ENCODE results near the gene NINJ1.
"Not testable (repeated sequence)": the region's sequence is repeated elsewhere in the genome, so short reads cannot be mapped to it uniquely, and the experiment has no call there.

Gene NINJ1

GRCh38 chr9:93159601-93160471 is 25.8 kb upstream of the NINJ1 start:
- DNase-seq = peak; percentile 70

DNA sequence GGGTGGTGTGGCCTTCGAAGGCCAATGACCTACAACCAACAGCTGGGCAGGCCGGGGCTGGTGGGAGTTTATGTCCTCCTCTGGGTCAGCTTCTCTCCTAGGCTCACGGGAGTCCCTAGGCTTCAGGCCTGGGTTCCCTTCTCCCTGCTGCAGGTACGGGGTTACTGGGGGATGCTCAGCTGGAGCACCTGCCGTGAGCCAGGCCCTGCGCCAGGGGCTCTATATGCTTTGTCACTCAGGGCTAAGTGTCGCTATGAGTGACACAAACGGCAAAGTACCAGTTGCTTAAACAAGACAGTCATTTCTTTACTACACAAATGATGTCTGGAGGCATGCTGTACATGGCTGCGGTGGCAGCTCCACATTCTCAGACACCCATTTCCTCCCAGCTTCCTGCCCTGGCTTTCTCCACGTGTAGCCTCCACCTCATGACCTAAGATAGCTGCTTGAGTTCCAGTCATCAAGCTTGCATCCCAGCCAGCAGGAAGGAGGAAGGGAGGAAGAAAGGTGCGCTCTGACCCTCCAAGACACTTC is 22.5 kb upstream of the NINJ1 start:
- no peak for DNase-seq

DNA sequence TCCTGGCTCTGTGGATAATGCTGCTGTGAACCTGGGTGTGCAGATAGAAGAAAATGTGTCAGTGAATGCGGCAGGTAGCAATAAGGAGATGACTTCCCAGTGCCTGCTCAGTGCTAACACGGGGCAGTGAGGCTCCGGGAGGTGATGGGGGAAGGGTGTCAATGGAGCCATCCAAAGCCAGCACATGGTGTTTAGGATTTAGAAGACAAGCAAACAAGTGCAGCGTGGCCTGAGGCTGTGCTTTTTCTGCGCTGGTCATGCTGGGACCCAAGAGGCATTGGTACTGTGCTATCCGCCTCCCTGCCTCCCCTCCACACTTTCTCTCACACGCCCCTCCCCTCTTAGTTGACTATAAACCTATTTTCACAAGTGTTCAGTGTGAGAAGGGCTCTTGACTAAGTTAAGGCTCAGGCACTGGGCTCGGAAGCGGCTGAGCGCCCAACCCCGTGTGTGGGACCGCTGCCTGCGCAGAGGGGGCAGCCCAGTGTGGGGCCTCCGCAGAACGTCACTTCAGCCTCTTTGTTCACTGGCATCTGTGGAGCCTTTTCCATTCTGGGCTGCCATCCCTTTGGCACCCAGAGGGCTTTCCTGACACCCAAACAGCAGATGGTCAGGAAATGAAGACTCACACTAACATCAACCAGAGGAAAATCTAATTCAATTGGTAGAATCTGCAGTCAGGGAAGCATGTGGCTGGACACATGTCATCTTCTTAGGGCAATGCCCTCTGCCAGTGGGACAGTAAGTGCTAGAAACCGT is 21.8 kb upstream of the NINJ1 start:
- no peak for DNase-seq

DNA sequence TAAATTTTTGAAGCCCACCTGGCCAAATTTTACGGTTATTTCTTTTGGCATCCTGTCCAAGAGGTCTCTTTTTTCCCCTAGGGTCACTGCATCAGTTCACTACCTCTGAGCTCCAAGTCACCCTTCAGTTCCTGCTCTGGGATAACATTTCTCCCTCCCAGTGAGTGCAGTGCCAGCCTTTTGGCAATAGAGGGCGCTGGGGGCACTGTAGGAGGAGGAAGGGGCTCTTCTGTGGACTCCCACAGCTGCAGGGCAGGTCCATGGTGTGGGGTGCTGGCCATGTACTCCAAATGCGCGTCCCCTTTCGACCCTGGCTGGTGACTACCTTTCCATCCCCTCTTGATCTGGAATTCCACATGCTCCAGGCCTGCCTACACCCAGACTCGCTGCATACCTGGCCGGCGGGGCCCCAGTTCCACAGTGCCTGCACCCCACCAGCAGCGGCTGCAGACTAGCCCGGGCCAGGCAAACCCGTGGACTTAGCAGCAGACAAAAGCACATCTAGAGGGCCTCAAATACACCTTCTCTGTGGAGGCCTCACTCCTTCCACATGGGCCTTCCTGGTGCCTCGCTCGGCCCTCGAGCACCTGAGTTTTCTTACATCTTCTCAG is 20.3 kb upstream of the NINJ1 start:
- DNase-seq = peak; percentile 50

GRCh38 chr9:93151097-93151784 is 17.2 kb upstream of the NINJ1 start:
- DNase-seq = no peak

DNA sequence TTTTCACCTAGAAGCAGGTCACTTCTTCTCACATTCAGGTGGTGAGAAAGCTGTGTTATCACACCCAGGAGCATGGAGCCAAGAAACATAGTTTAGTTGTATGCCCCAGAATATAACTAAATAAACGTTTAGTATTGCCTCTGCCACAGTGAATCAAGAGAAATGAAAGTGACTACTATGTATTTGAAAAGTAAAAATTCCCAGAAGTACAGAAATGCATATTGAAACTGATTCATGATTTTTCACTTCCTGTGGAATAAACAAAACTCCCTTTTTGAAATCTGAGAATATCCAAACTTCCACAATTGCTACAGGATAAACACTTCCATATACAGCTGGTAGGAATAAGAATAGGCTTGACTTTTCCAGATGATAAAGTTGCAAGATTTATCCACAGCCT is 15.3 kb upstream of the NINJ1 start:
- DNase-seq = no peak

GRCh38 chr9:93148721-93149120 is 14.7 kb upstream of the NINJ1 start:
- no peak for DNase-seq

DNA sequence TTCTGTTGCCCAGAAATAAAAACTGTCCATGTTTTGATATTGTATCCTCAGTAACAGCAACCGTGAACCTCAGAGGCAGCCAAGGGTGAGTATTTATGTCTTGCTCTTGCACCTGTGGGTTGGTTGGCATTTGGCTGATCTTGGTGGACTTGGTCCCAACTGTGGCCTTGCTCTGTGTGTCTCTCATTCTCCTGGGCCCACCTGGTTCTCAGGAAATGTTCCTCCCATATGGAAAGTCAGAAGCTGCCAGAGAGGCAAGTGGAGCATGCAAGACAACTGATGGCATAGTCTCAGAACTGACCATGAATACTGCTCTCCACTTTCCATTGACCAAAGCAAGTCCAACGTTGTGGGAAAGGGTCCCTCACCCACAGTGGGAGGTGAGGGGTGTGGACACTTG is 13.6 kb upstream of the NINJ1 start:
- no peak for DNase-seq

DNA sequence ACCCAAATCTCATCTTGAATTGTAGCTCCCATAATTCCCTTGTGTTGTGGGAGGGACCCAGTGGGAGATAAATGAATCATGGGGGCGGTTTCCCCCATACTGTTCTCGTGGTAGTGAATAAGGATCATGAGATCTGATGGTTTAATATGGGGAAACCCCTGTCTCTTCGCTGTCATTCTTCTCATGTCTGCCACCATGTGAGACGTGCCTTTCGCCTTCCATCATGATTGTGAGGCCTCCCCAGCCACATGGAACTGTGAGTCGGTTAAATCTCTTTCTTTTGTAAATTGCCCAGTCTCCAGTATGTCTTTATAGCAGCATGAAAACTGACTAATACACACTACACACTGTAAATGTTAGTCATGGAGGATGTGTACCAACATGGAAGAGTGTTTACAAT is 12.6 kb upstream of the NINJ1 start:
- not testable (repeated sequence) for DNase-seq

DNA sequence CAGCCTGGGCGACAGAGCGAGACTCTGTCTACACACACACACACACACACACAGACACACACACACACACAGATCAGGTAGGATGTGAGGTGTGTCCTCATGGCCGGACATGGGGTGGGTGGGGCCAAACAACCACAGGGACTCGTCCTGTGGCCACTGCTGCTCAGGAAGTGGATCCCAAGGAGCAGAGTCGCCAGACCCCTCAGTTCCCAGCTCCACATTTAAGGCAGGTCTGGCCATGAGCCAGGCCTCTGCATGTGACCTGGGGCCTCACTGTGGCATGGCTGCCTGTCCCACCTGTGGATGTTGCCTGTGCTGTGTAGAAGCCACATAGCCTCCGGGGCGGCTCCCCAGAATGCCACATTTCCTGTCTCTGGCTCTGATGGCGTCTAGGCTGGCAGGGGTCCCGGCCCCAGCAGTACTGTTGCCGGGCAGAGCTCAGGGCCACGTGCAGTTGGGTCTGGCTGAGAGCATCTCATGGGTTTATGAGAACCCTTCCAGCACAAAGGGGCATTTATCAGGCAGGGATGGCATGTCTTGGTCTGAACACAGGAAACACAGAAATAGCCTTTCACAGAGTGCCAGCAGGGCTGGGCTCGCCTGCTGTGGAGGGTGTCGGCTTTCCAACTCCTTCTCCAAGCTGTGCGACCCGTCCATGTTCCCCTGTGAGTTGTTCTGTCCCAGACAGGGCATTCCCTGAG is 9.9 kb upstream of the NINJ1 start:
- DNase-seq = no peak

DNA sequence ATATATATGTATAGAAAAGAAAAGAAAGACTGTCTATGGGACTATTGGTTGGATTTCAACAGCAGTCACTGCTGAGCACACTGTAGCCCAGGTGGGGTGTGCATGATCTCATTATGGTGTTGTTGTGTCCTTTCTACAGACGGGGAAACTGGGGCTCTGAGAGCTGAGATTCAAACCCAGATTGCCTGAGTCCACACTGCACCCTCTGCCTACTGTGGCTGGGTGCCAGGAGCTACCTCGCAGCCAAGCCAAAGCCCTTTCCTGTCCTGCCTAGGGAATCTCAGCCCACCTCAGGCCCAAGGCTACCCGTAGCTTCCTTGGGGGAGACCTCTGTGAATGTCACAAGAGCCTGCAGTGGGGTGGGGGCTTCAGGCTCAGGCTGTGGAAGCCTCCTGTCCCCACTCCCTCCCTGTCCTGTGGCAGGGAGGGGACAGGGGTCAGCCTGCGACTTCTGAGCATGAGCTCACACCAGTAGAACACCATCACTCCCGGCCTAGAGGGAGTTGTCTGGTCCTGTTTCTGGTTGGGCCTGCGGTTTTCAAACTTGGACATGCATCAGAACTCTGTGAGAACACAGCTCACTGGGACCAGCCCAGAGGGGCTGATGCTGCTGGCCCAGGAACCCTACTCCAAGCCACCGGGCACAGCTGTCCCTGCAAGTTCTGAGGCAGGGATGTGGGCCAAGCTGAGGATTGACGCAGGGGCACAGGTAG is 7.9 kb upstream of the NINJ1 start:
- DNase-seq = no peak

- no peak for DNase-seq
Measured at GRCh38 chr9:93139365-93140182, 5.5 kb upstream of the NINJ1 start.

- no peak for DNase-seq
Measured at GRCh38 chr9:93138171-93138764, 4.2 kb upstream of the NINJ1 start.

GRCh38 chr9:93137362-93137761 is 3.3 kb upstream of the NINJ1 start:
- DNase-seq = no peak

GRCh38 chr9:93136011-93136440 is 2.0 kb upstream of the NINJ1 start:
- no peak for DNase-seq

- no peak for DNase-seq
Measured at GRCh38 chr9:93134740-93135444, 841 bp upstream of the NINJ1 start.

DNA sequence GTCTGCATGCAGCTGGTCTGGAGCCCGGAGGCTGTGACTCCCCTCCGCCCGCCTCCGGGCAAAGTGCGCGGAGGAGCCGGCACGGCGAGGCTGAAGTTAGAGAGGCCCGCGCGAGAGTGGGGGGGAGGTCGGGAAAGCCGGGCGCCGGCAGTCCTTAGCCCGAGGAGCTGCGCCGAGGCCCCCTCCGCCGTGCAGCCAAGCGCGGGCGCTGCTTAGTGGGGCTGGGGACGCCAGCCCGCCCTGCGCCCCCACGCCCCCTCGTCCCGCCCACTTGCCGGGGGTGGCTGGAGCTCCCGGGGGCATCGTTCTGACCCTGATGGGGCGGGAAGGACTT is 403 bp downstream of the NINJ1 start:
- no peak for DNase-seq

DNA sequence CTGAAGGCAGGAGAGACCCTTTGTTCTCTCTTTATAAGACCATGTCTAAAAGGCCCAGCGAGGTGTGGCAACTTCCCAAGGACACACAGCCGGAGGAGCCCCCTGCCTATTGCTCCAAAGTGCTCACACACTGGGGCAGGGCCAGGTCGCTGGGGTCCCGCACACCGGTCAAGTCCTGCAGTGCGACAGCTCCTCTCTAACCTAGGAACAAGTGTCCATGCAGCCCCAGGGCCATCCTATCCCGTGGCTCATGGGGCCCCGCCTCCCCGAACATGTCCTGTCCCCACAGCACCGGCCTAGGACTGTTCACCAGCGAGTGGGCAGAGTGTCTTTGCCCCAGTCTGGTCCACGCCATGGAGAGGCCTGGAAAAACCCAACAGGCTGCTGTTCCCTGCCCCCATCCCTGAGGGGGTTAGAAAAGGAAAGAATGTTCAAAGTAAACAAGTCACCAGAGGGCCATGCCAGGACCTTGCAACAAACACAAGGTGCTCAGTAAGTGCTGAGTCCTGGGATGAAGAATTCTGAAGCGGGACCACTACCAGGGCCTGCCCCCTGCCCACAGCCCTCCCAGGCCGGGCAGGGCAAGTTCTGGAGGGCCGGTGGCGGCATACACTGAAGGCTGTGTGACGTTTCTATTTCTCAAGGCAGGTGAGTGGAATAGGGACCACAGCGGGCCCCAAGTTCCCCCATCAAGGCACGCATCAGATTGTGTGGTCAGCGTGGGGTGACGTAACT is 938 bp downstream of the NINJ1 start:
- peak; percentile 29 for DNase-seq
